CD4-positive, alpha-beta T cell treated with Interleukin-17A for 4 hours (primary cell): ENCODE results near the gene PGAM5.
"Not testable (repeated sequence)": the region's sequence is repeated elsewhere in the genome, so short reads cannot be mapped to it uniquely, and the experiment has no call there.

ENCODE experiments used
- DNase-seq: peaks from one replicate; pipeline ENCODE4 v3.0.0-alpha.2; 2020; ENCODE audit warnings: mixed read lengths

PGAM5 gene

DNA sequence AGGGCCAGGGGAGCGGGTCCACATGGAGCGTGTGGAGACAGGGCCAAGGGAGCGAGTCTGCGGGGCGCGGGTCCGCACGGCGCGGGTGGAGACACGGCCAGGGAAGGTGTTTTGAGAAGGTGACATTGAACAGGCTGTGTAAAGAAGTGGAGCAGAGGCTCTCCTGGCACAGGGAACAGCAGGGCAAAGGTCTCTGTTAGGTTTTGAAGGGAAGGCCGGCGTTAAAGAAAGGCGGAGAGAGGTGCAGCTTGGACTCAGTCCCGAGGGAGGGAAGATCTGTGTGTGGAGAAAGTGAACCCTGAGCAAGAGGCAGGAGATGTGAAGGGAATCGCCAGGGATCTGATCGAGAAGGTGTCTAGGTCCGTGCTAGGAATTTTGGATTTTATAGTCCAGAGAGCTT is 21.4 kb upstream of the PGAM5 start:
- no peak for DNase-seq

DNA sequence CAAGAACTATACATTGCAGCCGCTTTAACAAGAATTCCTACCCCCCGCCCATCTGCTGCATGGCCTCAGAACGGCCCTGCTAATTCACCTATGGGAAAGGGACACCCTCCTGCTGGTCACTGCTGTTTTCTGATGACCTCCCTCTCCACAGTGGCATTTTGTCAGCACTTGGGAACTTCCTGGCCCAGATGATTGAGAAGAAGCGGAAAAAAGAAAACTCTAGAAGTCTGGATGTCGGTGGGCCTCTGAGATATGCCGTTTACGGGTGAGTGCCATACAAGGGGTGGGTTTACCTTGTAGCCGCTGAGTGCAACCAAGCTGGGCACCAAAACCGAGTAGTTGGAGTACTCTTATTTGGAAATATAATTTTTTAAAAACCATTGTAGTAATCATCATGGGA is 20.5 kb upstream of the PGAM5 start:
- DNase-seq, result no peak

DNA sequence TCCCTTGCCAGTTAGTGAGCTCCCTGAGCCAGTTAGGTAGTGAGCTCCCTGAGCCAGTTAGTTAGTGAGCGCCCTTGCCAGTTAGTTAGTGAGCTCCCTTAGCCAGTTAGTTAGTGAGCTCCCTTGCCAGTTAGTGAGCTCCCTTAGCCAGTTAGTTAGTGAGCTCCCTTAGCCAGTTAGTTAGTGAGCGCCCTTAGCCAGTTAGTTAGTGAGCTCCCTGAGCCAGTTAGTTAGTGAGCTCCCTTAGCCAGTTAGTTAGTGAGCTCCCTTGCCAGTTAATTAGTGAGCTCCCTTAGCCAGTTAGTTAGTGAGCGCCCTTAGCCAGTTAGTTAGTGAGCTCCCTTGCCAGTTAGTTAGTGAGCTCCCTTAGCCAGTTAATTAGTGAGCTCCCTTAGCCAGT is 18.6 kb upstream of the PGAM5 start:
- not testable (repeated sequence) for DNase-seq

DNA sequence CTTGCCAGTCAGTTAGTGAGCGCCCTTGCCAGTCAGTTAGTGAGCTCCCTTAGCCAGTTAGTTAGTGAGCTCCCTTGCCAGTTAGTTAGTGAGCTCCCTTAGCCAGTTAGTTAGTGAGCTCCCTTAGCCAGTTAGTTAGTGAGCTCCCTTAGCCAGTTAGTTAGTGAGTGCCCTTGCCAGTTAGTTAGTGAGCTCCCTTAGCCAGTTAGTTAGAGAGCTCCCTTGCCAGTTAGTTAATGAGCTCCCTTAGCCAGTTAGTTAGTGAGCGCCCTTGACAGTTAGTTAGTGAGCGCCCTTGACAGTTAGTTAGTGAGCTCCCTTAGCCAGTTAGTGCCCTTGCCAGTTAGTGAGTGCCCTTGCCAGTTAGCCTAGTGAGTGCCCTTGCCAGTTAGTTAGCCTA is 15.8 kb upstream of the PGAM5 start:
- not testable (repeated sequence) for DNase-seq

DNA sequence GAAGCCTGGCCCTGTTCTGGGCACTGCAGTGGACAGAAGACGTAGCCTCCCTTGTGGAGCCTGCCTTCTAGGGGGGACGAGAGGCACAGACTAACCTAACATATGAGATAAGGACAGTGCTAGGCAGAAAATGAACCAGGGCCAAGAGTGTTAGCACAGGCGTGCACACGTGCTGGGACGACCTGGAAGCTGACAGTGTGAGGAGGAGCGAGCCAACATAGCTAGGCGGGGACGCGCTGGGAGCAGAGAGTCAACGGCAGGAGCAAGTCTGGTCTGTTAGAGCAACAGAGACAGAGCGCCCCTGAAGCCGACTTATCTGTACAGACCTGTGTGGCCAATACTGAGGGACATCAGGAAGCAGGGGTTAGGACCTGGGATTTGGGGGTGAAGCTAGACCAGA is 15.2 kb upstream of the PGAM5 start:
- DNase-seq, result no peak

DNA sequence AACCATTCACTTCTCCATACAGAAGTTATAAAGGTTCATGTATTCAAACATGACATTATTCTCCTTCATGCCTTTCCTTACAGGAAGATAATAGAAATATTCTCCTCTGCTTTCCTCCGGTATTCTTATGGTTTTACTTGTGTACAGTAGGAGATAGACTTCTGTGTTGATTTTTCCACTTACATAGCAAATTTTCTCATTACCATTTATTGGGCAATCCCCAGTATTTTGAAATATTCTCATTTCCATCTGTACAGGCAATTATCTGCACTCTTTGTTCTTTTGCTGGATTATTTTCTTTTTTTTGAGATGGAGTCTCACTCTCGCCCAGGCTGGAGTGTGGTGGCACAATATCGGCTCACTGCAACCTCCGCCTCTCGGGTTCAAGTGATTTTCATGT is 12.3 kb upstream of the PGAM5 start:
- DNase-seq, result no peak

DNA sequence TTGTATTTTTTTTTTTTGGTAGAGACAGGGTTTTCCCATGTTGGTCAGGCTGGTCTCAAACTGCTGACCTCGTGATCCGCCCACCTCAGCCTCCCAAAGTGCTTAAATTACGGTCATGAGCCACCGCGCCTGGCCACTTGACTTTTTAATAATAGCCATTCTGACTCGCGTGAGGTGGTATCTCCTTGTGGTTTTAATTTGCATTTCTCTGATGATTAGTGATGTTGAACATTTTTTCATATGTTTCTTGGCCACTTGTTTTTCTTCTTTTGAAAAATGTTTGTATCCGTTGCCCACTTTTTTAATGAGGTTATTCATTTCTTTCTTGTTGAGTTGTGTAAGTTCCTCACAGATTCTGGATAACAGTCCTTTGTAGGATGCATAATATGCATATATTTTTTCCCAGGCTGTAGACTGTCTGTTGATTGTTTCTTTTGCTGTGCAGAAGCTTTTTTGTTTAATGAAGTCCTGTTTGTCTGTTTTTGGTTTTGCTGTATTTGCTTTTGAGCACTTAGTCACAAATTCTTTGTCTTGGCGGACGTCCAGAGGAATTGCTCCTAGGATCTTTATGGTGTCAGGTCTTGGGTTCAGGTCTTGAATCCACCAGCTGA is 10.3 kb upstream of the PGAM5 start:
- DNase-seq, result no peak

DNA sequence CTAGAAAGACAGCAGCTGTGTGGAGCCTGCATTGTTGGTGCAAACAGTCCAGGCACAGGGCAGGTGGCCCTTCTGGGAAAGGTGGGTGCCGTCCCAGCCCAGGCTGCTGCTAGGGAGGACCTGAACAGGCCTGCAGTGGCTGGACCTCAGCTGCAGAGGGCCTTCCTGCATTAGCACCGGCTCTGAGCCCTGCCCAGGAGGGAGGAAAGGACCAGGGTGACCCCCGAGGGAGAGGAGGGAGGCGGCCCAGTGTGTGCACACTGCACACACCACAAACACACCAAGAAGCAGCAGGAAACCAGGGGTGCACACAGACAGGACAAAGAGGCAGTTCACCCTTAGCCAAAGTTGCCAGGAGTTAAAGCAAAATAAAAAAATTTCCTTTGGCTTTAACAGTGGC is 8.0 kb upstream of the PGAM5 start:
- no peak for DNase-seq

DNA sequence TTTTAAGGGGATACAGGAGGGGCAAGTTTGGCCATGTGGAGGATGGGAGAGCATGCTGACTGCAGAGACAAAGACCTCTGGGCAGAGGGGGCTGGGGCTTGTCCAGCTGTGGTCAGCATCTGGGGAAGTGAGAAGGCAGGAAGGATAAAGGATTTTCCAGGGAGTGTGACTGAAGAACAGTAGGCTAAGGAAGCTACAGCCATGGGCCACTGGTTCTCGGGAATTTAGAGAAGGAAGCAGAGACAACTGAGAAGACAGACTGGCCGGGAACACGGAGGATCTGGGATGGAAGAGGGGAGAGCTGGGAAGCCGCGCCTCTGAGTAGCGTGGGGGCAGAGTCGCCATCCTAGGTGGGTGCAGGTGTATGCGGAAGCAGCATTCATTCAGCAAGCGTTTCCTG is 7.0 kb upstream of the PGAM5 start:
- DNase-seq, result no peak

DNA sequence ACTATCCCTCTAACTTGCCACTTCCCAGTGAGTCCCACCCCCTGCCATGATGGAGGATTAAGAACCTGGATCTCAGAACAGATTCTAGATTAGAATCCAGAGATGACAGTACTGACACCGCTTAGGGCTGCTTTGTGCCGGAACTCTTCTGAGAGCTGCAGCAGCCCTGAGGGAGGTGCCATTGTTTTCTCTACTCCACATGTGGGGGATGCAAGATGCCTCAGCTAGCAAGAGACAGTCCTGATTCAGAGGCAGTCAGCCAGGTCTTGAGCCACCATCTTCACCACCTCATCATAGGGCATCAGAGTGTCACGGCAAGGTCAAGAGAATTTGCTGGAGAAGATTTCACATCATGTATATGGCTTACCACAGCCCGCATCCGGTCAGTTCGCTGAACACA is 3.4 kb upstream of the PGAM5 start:
- DNase-seq, result no peak

DNA sequence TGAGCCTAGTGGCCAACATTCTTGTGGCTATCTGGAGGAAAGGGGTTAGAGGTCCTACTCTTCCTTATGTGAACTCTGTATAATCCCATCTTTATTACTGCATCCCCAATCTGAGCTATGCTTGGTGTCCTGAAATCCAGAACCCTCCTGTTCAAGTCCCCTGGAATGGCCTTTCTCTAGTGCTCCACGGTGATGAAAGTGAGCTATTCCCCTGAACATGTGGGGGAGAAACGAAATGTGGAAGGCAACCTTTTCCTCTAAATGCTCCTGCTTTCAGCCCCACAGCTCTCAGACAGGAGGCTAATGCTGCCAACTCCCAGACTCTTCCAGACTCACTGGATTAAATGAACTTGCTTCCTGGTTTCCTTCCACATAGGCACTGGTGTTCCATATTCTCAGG is 2.5 kb upstream of the PGAM5 start:
- no peak for DNase-seq

DNA sequence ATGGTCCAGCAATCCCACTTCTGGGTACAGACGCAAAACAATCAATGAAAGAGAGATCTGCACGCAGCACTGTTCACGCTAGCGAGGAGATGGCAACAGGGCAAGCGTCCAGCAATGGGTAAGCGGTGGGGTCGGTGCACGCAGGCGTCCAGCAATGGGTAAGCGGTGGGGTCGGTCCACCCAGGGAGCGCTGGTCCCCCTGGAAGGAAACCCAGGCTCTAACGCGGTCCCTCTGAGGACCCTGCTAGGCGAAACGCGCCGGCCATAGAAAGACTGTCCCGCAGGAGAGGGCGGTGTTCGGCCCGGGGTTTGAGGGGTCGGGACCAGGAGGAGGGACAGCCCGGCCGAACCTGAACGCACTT is 618 bp upstream of the PGAM5 start:
- DNase-seq, result no peak

DNA sequence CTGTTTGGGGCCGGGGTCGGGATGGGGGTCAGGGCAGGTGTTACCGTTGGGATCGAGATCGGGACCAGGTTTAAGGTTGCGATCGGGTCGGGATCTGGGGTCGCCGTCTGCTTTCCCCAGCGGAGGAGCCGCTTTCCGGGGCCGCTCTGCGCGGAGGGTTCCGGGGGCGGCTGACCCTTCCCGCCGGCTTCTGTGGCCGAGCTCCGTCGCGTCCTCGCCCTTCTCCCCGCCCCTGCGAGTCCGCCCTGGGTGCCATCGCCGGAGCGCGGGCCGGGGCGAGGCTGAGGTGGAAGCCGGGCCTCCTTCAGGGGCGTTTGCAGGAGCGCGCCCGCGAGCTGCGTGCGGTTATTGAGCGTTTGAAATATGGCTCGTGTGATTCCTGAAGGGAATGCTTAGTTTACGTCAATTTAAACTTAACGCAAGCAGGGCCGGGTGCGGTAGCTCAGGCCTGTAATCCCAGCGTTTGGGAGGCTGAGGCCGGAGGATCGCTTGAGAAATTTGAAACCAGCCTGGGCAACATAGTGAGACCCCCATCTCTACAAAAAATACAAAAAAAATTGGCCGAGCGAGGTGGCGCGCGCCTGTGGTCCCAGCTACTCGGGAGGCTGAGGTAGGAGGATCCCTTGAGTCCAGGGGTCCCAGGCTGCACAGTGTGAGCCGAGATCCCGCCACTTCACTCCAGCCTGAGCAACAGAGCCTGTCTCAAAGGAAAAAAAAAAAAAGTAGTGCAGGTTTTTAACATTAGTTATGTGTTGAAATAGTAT is 620 bp downstream of the PGAM5 start:
- DNase-seq, result peak; percentile 30

DNA sequence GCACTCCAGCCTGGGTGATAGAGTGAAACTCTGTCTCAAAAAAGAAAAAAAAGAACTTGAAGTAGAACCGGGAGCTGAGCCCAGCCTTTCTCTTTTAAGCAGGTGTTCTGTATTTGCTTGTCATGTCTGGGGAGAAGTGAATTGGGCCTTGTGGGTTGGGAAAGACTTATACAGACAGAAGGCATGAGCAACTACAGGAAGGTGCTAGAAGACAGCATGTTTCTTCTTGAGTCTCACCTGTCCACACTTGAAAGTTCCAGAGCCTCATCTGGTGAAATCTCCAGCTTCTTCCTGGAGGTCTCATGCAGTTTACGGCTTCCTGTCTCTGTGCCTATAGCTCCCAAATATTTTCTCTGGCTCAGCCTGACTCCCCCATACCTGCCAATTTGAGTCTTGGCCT is 2.5 kb downstream of the PGAM5 start:
- no peak for DNase-seq

DNA sequence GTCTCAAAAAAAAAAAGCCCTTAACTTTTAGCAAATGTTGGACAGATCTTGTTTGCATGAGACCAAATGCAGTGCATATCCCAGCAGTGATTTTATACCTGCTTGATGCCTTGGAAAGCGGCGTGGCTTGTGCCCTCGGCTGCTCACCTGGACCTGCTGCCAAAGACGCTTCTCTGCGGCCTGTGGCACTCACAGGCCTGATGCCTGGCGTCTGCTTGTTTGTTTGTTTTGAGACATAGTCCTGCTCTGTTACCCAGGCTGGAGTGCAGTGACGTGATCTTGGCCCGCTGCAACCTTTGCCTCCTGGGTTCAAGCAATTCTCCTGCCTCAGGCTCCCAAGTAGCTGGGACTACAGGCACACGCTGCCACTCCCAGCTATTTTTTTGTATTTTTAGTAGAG is 5.2 kb downstream of the PGAM5 start:
- DNase-seq, result no peak

DNA sequence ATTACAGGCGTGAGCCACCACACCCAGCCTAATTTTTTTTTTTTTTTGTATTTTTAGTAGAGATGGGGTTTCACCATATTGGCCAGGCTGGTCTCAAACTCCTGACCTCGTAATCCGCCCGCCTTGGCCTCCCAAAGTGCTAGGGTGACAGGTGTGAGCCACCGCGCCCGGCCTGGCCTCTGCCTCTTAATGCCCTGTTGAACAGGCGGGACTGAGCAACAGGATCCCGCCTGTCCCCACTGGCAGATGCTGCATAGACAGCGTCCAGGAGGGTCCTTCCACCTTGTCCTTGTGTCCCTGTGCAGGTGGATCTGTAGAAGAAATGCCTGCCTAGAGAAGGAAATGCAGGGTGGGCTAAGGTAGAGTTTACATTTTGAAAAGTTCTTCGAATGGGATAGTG is 5.7 kb downstream of the PGAM5 start:
- DNase-seq, result no peak

DNA sequence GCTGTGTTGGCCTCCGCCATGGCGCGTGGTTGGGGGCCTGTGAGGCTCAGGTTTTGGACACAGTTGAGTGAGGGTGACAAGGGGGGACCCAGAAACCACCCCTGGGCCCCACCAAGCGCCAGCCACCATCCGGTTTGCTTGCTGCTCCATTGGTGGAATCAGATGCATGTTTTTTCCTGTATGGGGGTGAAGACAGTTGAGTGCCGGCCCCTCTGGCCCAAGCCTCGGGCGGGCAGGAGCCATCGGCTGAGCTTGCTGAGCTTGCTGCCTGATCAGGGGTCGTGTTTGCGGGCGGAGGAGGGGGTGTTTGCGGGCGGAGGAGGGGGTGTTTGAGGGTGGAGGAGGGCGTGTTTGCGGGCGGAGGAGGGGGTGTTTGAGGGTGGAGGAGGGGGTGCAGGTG is 6.4 kb downstream of the PGAM5 start:
- DNase-seq, result no peak

DNA sequence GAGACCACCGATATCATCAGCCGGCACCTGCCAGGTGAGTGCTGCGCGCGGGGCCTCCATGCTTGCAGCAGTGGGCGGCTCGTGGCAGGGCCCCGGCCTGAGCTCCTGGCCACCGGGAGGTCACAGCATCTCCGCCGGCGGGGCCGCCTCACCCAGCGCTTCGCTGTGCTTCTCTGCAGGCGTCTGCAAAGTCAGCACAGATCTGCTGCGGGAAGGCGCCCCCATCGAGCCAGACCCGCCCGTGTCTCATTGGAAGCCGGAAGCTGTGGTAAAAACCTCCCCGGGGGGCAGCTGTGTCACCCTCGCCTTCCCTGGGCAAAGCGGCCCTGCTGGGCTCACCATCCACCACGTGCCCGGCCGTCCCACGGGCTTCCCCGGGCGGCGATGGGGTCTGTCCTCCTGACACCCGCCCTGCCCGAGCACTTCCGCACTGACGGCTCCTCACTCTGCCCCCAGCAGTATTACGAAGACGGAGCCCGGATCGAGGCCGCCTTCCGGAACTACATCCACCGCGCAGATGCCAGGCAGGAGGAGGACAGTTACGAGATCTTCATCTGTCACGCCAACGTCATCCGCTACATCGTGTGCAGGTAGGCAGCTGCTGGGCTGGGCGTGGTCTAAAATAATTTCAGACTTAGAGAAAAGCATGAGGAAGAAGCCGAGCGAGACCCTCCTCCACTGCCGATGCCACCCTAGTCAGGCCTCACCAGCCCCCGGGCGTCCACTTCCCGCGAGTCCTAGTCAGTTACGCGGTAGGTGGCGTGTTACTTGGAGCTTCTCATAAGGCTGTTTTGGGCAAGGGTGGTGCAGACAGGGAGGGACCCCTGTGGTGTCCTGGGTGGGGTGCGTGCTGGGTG is 7.1 kb downstream of the PGAM5 start:
- DNase-seq, result no peak

DNA sequence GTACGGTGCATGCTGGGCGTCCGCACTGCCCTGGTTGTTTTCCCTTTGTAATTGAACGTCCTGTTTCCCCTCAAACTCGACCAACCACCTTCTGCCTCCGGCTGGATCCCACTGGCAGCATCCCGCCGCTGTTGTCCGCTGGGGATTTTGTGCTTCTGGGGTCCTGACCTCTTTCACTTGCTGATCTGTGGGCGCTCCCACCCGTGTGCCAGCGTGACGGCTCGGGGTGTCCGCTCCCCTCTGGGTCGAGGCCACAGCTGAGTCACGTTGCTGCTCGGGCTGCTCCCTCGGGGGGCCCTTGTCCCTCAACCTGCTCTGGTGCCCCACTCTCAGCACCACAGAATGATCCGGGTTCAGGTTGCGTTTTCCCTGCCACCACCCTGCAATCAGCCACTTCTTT is 8.0 kb downstream of the PGAM5 start:
- DNase-seq, result no peak

DNA sequence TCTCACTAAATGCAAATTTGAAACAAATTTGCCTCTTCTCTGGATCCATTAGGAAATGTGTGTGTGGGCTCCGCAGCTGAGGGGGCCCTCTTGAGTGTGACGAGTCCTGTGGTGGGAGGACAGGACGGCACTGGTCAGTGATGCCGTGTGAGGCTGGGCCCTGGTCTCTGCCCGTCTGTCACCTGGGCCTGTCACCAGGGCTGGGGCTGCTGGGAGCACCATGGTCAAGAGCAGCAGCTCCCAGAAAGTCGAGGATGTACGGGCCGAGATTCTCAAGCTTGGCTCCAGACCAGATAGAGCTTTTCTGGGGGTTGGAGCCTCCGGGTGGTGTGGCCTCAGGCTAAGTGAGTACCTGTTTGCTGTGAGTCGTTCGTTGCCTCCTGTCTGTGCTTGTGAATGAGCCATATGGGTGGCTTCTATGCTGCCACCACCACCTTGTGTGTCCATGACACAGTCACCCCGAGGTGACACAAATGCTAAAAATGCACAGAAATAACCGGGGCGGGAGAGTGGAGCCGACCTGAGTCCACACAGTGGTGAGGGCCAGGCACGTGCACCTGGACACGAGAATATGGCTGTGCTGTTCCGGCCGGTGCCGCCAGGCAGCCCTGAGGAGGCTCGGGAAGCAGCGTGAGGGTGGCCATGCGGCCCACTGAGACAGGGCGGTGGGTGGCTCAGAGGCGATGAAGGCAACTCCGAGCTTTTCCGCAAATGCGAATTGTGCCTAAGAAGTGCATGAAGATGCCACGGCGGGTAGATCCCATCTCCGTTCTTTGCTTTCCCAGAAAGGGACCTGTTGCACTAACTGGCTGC is 8.7 kb downstream of the PGAM5 start:
- no peak for DNase-seq

DNA sequence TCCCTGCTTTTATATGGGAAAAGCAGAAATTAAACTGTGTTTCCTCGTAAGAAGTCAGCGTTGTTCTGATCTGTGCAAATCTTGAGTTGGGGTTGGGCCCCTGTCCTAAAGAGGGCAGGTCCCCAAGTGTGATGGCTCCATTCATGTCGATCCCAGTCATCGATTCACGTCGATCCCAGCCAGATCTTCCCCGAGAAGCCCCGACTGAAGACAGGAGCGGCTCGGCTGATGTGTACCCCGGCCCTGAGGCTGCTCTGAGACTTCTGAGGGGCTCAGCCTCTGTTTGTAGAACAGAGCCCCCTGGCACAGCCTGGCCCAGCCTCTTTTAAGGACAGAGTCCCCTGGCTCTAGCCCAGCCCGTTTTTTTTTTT is 9.3 kb downstream of the PGAM5 start:
- DNase-seq, result no peak

DNA sequence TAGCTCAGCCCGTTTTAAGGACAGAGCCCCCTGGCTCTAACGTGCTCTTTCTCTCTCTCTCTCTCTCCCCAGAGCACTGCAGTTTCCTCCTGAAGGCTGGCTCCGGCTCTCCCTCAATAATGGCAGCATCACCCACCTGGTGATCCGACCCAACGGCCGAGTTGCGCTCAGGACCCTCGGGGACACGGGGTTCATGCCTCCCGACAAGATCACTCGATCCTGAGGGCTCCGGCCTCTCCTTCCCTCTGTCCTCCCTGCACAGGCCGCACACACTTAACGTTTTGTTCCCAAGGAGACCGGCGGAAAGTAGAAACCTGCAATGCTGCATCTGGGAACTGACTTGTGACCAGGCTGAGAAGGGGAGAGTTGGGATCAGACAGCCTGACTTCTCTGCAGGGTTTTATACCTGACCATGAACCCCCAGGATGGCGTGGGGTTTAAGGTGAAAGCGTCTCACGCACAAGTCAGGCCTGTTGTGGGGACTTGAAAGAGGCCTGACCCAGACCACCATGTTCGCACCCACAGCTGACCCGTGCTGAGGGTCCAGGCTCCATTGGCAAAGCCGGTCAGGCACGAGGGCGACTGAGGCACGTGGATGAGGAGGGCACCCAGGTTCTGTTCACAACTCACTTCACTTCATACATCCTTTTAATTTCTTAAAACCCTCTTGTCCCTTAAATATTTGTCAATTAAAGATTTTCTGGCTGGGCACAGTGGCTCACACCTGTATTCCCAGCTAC is 10.1 kb downstream of the PGAM5 start:
- no peak for DNase-seq
